ENCODE measurements around the gene GTPBP1.

Gene GTPBP1

GRCh38 chr22:38705235-38706100, at the start of gene GTPBP1:
Gene GTPBP1, plus strand, starts transcription at chr22:38705944. Its CDS starts 12 bp downstream, at chr22:38705956.
- peak; percentile 100 for DNase-seq (ENCODE audit: low spot score)

DNA sequence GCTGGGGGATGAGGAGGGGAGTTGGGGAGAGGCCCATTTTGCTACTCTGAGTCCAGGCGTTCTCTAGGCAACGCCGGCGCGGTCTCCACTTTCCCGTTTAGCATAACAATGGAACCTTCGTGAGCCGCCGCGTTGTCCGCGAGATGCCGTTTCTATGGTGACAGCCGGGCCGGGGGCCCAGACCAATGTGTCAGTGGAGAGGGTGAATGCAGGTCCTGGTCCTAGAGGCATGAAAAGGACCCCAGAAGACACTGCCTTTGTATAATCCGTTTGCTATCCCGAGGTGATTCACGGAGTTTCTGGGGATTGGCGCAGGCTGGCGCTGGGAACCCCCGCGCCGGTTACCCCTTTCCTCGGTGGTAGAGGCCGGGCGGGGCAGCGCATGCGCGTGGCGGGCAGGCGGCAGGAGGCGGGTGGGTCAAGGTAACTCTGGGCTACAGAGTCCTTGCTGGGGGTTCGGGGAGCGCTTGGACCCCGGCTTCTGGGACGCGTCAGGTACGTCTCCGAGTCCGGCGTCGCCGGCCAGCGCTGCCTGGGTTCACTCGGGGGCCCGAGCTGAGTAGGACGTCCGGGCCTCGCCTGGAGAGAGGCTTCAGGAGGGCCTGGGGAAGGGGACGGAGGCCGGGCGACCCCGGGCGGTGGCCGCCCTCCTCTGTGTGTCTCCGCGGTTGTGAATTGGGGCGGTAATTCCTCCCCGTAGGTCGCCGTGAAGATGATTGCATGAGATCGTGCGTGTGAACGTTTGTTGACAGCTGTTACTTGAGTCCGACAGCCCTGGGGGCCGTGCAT, 49.3 kb upstream of the GTPBP1 start, which contains the start of the genes CBY1 and FAM227A:
Gene CBY1, plus strand, starts transcription at position 383 of the 789 bp plus-strand sequence. CDS start 11,417 bp downstream, outside the sequence.
Gene FAM227A, minus strand, starts transcription at position 137 of the 789 bp plus-strand sequence. CDS start 6,224 bp downstream, outside the sequence.
- peak; percentile 85 for DNase-seq (ENCODE audit: low spot score)

DNA sequence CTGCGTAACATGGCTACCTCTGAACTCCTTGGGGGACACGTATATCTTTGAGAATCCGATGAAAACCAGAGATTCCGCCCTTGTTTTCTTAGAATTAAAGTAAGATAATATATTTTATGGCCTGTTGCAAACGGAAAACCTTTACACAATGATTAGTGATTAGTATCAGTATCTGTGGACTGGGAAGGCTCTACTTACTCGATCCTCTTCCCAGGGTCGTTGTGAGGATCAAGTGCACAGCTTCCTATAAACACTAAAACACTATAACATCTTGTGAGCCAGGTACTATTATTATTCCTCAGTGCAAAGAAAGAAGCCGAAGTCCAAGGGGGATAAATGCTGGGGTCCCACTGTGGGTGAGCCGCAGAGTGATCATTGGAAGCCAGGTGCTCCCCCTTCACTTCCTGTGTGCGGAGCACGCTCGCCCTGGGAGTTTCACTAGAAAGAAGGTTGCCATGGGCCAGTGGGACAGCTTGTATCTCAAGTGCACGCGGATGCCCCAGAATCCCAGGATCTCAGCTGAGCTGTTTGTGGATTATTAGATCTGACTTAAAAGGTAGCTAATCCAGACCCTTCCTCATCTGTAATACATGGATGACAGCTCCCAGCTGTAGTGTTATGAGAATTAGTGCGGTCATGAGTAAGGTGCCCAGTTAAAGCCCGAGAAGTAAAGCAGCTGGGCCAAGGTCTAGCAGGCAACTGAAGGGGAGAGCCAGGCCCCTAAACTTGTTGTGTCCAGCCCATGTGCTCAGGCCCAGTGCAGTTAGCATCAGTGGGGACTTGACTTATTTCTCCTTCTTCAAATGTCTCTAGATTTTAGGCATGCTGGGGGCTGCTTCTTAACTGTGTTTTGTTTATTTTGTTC, 48.5 kb upstream of the GTPBP1 start:
- peak; percentile 49 for DNase-seq (ENCODE audit: low spot score)

GRCh38 chr22:38674888-38675287, 30.9 kb upstream of the GTPBP1 start:
- no peak for DNase-seq (ENCODE audit: low spot score)

GRCh38 chr22:38675833-38676232, 29.9 kb upstream of the GTPBP1 start:
- DNase-seq (ENCODE audit: low spot score) = no peak

GRCh38 chr22:38681582-38682335, 24.0 kb upstream of the GTPBP1 start, which contains the start of gene TOMM22:
Gene TOMM22, plus strand, starts transcription at chr22:38681957. Its CDS starts 22 bp downstream, at chr22:38681979.
- DNase-seq (ENCODE audit: low spot score) = peak; percentile 91

GRCh38 chr22:38684895-38685294, 20.8 kb upstream of the GTPBP1 start:
- no peak for DNase-seq (ENCODE audit: low spot score)

DNA sequence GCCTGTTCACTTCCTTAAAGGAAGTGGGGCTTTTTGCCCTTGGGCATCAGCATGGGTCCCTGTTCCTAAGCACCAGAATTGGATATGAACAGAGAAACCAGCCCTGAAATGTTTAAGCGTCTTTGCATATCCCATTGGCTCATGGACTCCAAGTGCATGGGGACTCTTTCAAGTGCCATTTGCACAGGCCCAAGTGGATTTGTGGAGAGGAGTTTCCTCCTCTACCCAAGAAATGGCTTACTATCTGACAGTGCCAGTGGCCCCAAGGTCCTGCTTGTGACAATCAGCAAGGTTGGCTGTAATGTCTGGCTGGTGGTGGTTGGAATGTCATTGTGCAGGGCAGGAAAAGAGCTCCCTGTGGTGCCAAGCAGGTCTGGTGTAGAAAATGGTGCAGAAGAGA, 20.0 kb upstream of the GTPBP1 start:
- no peak for DNase-seq (ENCODE audit: low spot score)

DNA sequence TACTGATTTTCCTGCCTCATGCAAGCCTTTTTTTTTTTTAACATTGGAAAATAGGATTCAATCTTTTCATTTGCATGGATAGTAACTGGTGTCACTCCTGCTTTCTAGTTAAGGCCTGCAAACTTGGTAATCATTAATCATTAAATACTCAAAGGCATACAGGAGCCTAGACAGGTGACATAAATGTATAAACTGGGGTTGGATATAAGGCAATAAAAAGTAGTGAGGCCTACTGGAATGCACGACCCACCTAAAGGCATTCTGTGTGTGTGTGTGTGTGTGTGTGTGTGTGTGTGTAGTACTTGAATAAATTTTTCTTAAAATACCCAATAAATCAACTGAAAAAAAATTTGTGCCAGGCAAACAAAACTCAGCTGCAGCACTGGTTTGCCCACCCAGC, 16.1 kb upstream of the GTPBP1 start:
- DNase-seq (ENCODE audit: low spot score) = no peak

DNA sequence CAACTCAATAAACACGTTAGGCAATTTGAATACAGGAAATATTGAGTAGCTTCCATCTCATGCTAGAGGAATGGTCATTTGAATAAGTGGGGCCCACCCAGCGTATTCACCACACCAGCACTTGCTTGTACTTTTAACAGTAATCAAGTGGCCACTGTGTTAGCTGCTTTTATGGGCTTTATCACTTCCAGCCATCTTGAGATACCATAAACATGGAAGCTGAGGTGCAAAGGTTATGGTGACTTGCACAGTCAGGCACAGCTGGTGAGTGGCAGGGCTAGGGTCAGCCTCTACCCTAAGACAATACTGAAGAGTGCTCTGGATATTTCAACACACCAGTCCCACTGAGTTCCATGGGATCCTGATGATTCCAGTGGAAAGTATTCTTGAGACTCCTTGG, 11.7 kb upstream of the GTPBP1 start:
- no peak for DNase-seq (ENCODE audit: low spot score)

DNA sequence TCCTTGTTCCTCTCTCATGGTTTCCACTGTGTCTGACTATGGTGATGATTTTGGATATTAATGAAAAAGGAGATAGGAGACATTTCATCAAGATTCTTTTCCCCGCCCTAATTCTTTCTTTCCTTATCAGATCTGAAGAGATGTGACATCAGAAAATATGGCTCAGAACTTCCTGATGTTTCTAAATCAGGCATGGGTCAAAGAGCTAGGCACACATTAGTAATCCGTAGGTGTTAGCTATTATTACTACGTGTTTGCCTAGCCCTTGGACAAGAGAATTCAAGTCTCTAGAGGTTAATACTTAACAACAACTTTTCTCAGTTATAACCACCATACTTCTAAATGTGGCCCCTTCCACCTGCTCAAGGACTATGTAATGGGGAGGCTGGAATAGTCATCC, 10.8 kb upstream of the GTPBP1 start:
- no peak for DNase-seq (ENCODE audit: low spot score)

DNA sequence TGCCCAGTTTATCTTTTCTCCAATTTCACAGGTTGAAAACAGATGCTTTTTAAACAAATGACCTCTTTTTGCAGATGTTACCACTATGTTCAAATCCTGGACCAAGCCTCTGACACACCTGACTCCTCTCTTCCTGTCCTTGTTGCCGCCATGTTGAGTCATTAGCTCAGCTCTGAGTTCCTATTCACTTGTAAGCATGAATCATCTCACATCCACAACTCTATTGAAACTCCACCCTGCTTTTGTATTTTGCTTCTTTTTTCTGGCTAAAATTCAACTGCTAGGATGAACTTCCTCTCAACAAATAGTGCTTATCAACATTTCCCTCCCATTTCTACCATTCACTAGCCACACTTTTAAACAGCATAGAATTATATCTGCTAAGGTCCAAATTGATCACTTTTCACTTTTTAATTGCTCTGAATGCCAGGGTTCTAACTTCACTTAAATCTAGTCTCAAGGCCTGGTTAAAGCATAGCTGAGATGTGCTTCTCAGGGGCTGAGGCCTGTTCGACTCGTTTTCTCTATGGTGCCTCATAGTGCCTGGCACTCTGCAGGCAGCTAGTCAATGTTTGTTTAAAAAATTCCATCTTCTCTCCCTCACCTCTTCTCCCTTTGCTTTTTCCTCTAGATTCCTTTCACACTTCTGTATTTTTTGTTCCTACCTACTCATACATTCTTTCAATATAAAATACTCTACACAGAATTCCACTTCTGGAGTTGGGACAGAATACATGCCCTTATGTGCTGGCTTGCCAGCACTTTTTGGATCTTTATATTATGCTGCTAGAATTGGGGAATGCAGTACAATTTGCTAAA, 8.9 kb upstream of the GTPBP1 start:
- DNase-seq (ENCODE audit: low spot score) = peak; percentile 76

- no peak for DNase-seq (ENCODE audit: low spot score)
Measured at GRCh38 chr22:38697425-38698089, 8.2 kb upstream of the GTPBP1 start.

DNA sequence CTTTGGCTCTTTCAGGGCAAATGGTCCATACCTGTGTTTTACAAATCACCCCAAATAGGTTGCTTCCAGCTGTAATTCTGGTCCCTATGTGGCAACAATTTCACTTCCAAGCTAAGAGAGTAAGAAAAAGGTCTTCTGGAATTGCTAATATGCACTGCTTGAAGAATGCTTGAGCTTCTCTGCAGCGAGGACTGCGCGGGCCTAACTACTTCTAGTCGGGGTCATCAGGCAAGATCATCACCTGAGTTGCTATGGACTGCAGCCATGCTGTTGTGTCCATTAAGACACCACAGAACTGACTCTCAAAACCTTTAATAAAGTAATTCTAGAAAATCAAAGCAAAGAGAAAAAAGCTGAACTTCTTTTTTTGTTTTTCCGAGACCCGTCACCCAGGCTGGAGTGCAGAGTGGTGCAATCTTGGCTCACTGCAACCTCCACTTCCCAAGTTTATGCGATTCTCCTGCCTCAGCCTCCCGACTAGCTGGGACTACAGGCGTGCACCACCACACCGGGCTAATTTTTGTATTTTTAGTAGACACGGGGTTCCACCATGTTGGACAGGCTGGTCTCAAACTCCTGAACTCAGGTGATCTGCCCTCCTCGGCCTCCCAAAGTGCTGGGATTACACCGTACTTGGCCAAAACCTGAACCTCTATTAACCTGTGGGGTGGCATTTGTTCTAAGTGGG, 7.2 kb upstream of the GTPBP1 start:
- no peak for DNase-seq (ENCODE audit: low spot score)

DNA sequence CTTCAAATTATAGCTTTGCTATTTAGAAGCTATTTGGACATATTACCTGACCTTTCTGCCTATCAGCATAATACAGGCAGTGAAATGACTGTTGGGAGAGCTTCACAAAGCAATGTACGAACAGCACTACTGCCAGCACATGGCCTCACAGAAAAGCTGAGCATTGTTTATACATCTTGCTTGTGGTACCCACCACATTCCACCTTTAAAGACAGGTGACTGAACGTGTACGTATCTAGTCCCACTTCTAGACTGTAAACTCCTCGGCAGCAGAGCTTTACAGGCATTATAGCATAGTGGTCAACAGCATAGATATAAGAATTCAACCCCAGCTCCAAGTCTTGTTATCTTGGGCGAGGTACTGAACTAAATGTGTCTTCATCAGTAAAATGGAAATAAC, 6.6 kb upstream of the GTPBP1 start:
- DNase-seq (ENCODE audit: low spot score) = no peak

GRCh38 chr22:38699784-38700183, 6.0 kb upstream of the GTPBP1 start:
- no peak for DNase-seq (ENCODE audit: low spot score)

GRCh38 chr22:38700270-38700788, 5.4 kb upstream of the GTPBP1 start:
- no peak for DNase-seq (ENCODE audit: low spot score)

GRCh38 chr22:38700789-38701628, 4.7 kb upstream of the GTPBP1 start, which contains the start of gene JOSD1:
Gene JOSD1, minus strand, starts transcription at chr22:38700943. Its CDS starts 956 bp downstream, at chr22:38699987.
- peak; percentile 98 for DNase-seq (ENCODE audit: low spot score)

Measured in activated CD4-positive, alpha-beta T cell treated with anti-CD3 and anti-CD28 coated beads, Interleukin-2, Interleukin-4, amounts not matched to agents 100 ng/mL and 50 ng/mL, durations not matched to agents 16 hours and 8 hours (primary cell).